B cell (primary cell): ENCODE measurements around the gene SNAPC3. TPM values are rescaled to one million over a fixed set of nuclear protein-coding genes. Genes with fewer than 3 reads are reported as not detected.

ENCODE experiments used
- ATAC-seq: fragments of 200-7000 bp; cut with Tn5 transposase; one replicate; pipeline ENCODE4 v1.10.0; 2021; ENCODE audit warnings: low read depth, mild to moderate bottlenecking, moderate number of reproducible peaks, moderate library complexity
- CTCF ChIA-PET: fragments of 350-600 bp; sonication (Branson Sonifier 250); formaldehyde crosslinking; loops from one replicate; lab custom pipeline; 2021; ENCODE audit warnings: antibody characterized with exemption, inconsistent platforms; lab: Charles Lee
- POLR2A ChIA-PET: fragments of 350-600 bp; sonication (Branson Sonifier 250); formaldehyde crosslinking; loops from one replicate; lab custom pipeline; 2021; ENCODE audit warnings: antibody characterized with exemption; lab: Charles Lee
- DNase-seq: peaks from one replicate; pipeline ENCODE4 v3.0.0; 2013
- H2AFZ ChIP-seq: 2 replicates; pipeline ENCODE4 v1.6.1; 2012; ENCODE audit warnings: mild to moderate bottlenecking, low read depth, low read length; ENCODE audit not compliant: insufficient read depth, poor library complexity, severe bottlenecking
- H3K27ac ChIP-seq, 2 donors: 1 replicate in 1 of 2; 2 replicates in 1 of 2; pipeline ENCODE4 v1.5.1; 2012 to 2013; ENCODE audit warnings: low read length in 2 of 2, mild to moderate bottlenecking in 2 of 2, moderate library complexity in 1 of 2
- H3K27me3 ChIP-seq, 4 experiments: fragments of 200-600 bp in 1 of 4; sonication (generic) in 1 of 4; replicated peaks in 1 of 4; 1 replicate in 2 of 4; 2 replicates in 2 of 4; pipeline versions ENCODE4 v1.6.1 to v1.7.0; 2013 to 2016; ENCODE audit warnings: low read length in 3 of 4, mild to moderate bottlenecking in 2 of 4, mixed read lengths in 1 of 4, moderate library complexity in 1 of 4; ENCODE audit not compliant: insufficient read depth in 4 of 4, control insufficient read depth in 3 of 4; ENCODE audit errors: control extremely low read depth in 1 of 4
- H3K36me3 ChIP-seq, 2 experiments: replicated peaks in 1 of 2; 1 replicate in 1 of 2; 2 replicates in 1 of 2; pipeline versions ENCODE4 v1.6.1 to v1.7.1; 2013; ENCODE audit warnings: low read length in 1 of 2; ENCODE audit not compliant: insufficient read depth in 2 of 2, control insufficient read depth in 1 of 2; ENCODE audit errors: control extremely low read depth in 1 of 2, extremely low read depth in 1 of 2
- H3K4me1 ChIP-seq, 2 donors: fragments of 200-600 bp in 1 of 2; sonication (generic) in 1 of 2; 1 replicate in 1 of 2; 2 replicates in 1 of 2; pipeline versions ENCODE4 v1.5.1 to v1.6.1; 2013 to 2017; ENCODE audit warnings: low read length in 2 of 2; ENCODE audit not compliant: control insufficient read depth in 2 of 2, insufficient read depth in 2 of 2
- H3K4me2 ChIP-seq: replicated peaks from 2 replicates; pipeline ENCODE3; 2012; ENCODE audit warnings: mild to moderate bottlenecking, low read depth, low read length; ENCODE audit not compliant: poor library complexity, severe bottlenecking
- H3K4me3 ChIP-seq, 5 experiments: fragments of 200-600 bp in 1 of 5; sonication (generic) in 1 of 5; 1 replicate in 3 of 5; 2 replicates in 2 of 5; pipeline versions ENCODE4 v1.5.1 to v1.7.0; 2011 to 2016; ENCODE audit warnings: low read length in 4 of 5, mild to moderate bottlenecking in 4 of 5, low read depth in 2 of 5, control low read depth in 1 of 5, moderate library complexity in 1 of 5; ENCODE audit not compliant: insufficient read depth in 1 of 5; ENCODE audit errors: control extremely low read depth in 1 of 5, extremely low read depth in 1 of 5
- H3K79me2 ChIP-seq: fragments of 200-600 bp; sonication (generic); one replicate; pipeline ENCODE4 v1.6.0; 2016; ENCODE audit warnings: low read length; ENCODE audit not compliant: control insufficient read depth, insufficient read depth
- H3K9ac ChIP-seq: fragments of 200-600 bp; sonication (generic); 2 replicates; pipeline ENCODE4 v1.6.1; 2017; ENCODE audit warnings: mild to moderate bottlenecking, low read length, moderate library complexity
- H3K9me3 ChIP-seq, 3 donors: one replicate each; pipeline versions ENCODE4 v1.6.1 to v1.7.1; 2013; ENCODE audit warnings: low read length in 2 of 3; ENCODE audit not compliant: control insufficient read depth in 2 of 3, insufficient read depth in 1 of 3; ENCODE audit errors: control extremely low read depth in 1 of 3
- H4K20me1 ChIP-seq: 2 replicates; pipeline ENCODE4 v1.6.0; 2012; ENCODE audit warnings: mild to moderate bottlenecking, low read length; ENCODE audit not compliant: insufficient read depth, control insufficient read depth, poor library complexity, severe bottlenecking
- H3K27ac Mint-ChIP-seq: one replicate; pipeline ENCODE4 v1.8.0; 2021; ENCODE audit warnings: mixed read lengths
- H3K27me3 Mint-ChIP-seq: one replicate; pipeline ENCODE4 v1.8.0; 2021; ENCODE audit warnings: mixed read lengths
- H3K4me1 Mint-ChIP-seq: one replicate; pipeline ENCODE4 v1.8.0; 2021; ENCODE audit warnings: mixed read lengths
- H3K4me3 Mint-ChIP-seq: one replicate; pipeline ENCODE4 v1.8.0; 2021; ENCODE audit warnings: mixed read lengths
- H3K9me3 Mint-ChIP-seq: one replicate; pipeline ENCODE4 v1.8.0; 2022; ENCODE audit warnings: mixed read lengths; ENCODE audit not compliant: insufficient read depth
- EZH2 ChIP-seq: IDR thresholded peaks from 2 replicates; pipeline ENCODE4 v1.6.1; 2012; ENCODE audit warnings: borderline replicate concordance, low read depth, mild to moderate bottlenecking, moderate library complexity, low read length; ENCODE audit not compliant: insufficient read depth, poor library complexity, severe bottlenecking
- WGBS: methylation state at CpG from one replicate; pipeline ENCODE4 v1.1.5; 2013; ENCODE audit warnings: missing lambda C conversion rate; ENCODE audit not compliant: insufficient coverage; 5-methylcytosine and 5-hydroxymethylcytosine counted together
- intact Hi-C: fragments of 100-400 bp; cut with micrococcal nuclease; formaldehyde crosslinking; loops from one replicate; pipeline ENCODE4 v1.10.0; 2022
- polyA plus RNA-seq: library from polyadenylated mRNA; depleted of rRNA; stranded (reverse); fragments of >200 nt; gene quantifications from 2 replicates; pipeline ENCODE4 v1.2.3, GENCODE V29; 2012
- total RNA-seq, 2 donors: library from RNA; stranded (reverse); fragments of 120-200 nt in 1 of 2; gene quantifications; 1 replicate in 1 of 2; 2 replicates in 1 of 2; pipeline versions ENCODE4 v1.2.3 to v1.2.4, GENCODE V29; 2013 to 2022
- TF ChIP-seq, protein P1 (sequence below): fragments of 200-600 bp; IDR thresholded peaks from one replicate; pipeline ENCODE4 v1.8.0; 2022; ENCODE audit warnings: antibody characterized with exemption, mild to moderate bottlenecking

The SNAPC3 gene
- total and polyA plus RNA-seq, 2 donors (not counting 1 experiment from before 2014, with no cell fraction given) = 16.6 to 48.3 TPM

DNA sequence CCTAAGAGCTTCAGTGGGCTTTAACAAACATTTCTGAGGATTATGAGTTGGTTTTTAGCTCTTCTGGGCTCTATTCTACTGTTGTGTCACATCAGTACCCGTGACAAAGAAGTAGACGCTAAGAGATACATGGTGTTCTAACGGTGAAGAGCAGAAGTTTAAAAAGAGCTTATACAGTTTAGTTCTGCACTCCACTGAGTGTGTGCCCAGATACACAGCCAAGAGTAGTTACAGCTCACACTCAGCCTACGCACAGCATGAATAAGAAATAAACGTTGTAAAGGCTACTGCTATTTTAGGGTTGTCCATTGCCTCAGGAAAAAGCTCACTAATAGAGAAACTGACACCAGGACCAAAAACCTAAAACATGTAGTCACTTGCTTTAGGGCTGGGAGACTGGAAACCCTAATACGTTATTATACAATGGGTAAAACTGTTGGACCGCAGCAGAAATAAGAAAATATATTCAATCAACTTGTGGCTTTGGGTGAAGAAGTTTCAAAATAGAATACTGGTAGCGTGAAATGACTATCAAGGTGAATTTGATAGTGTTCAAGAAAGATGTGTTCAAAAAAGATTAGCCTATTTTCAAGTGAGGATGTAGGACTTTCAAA is 53.4 kb downstream of the SNAPC3 start:
- ATAC-seq (no peak), DNase-seq (no peak)
- peaks cover 7 to 38% of the 10 kb centered on the region in 2 experiments for H3K36me3 ChIP-seq
- no peak overlapping the region for H3K9ac ChIP-seq
- intact Hi-C loops = no loop called here
- WGBS = 76% methylated on average over 6 of the region's 8 CpGs
- no peak overlapping the region for H2AFZ ChIP-seq
- Mint-ChIP-seq H3K9me3 (no peaks in the 10 kb centered on the region), H3K4me3 (no peak overlapping the region), H3K27me3 (no peaks in the 10 kb centered on the region), H3K4me1 (peaks cover 2% of the 10 kb centered on the region), H3K27ac (no peak overlapping the region)
- ChIA-PET POLR2A (no interaction called here), CTCF (interaction anchor here (0.9 to 1.7 kb wide), 3 partner anchors 9 to 132 kb away, joined by 3 to 6 read pairs (median 4); no protein-coding TSS in a partner anchor)
- no peaks in the 10 kb centered on the region for H3K79me2 ChIP-seq
- TF ChIP-seq EZH2 = no peak
- TF ChIP-seq, protein P1, sequence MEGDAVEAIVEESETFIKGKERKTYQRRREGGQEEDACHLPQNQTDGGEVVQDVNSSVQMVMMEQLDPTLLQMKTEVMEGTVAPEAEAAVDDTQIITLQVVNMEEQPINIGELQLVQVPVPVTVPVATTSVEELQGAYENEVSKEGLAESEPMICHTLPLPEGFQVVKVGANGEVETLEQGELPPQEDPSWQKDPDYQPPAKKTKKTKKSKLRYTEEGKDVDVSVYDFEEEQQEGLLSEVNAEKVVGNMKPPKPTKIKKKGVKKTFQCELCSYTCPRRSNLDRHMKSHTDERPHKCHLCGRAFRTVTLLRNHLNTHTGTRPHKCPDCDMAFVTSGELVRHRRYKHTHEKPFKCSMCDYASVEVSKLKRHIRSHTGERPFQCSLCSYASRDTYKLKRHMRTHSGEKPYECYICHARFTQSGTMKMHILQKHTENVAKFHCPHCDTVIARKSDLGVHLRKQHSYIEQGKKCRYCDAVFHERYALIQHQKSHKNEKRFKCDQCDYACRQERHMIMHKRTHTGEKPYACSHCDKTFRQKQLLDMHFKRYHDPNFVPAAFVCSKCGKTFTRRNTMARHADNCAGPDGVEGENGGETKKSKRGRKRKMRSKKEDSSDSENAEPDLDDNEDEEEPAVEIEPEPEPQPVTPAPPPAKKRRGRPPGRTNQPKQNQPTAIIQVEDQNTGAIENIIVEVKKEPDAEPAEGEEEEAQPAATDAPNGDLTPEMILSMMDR = no peak
- no peaks in the 10 kb centered on the region for H4K20me1 ChIP-seq
- H3K27ac ChIP-seq = no peak overlapping the region
- H3K27me3 ChIP-seq = no peaks in the 10 kb centered on the region
- no peak overlapping the region for H3K4me2 ChIP-seq
- H3K4me1 ChIP-seq = no peaks in the 10 kb centered on the region
- H3K4me3 ChIP-seq = no peak overlapping the region
- H3K9me3 ChIP-seq = no peaks in the 10 kb centered on the region

GRCh38 chr9:15480028-15480427 is 57.4 kb downstream of the SNAPC3 start:
- no peaks in the 10 kb centered on the region for H3K9me3 ChIP-seq
- Mint-ChIP-seq H3K4me3 (no peak overlapping the region), H3K27ac (no peak overlapping the region), H3K9me3 (no peaks in the 10 kb centered on the region), H3K4me1 (peaks cover 16% of the 10 kb centered on the region), H3K27me3 (no peaks in the 10 kb centered on the region)
- no peaks in the 10 kb centered on the region for H4K20me1 ChIP-seq
- ATAC-seq = no peak
- no peaks in the 10 kb centered on the region for H3K4me1 ChIP-seq
- WGBS = no CpG with 5 or more reads among the region's 1 CpG
- no peak overlapping the region for H3K4me2 ChIP-seq
- no peak for TF ChIP-seq EZH2
- TF ChIP-seq, protein P1 = no peak
- H3K36me3 ChIP-seq = peaks cover 0 to 32% of the 10 kb centered on the region in 2 experiments
- H2AFZ ChIP-seq = no peak overlapping the region
- ChIA-PET POLR2A (no interaction called here), CTCF (interaction anchor here (1.2 kb wide), 1 partner anchor 202 kb away, joined by 3 read pairs; no protein-coding TSS in a partner anchor)
- H3K27ac ChIP-seq = peak overlapping the region in 1 of 2 donors; percentile 6
- DNase-seq = no peak
- H3K4me3 ChIP-seq = no peak overlapping the region
- no peak overlapping the region for H3K9ac ChIP-seq
- H3K79me2 ChIP-seq = peaks cover 6% of the 10 kb centered on the region
- no peaks in the 10 kb centered on the region for H3K27me3 ChIP-seq
- intact Hi-C loops = no loop called here
